ENCODE measurements around the gene PAPPA.

Gene PAPPA

GRCh38 chr9:116152390-116152789 lies 1.2 kb upstream of the PAPPA start:
- no peak for DNase-seq

GRCh38 chr9:116152941-116153764 lies 438 bp upstream of the PAPPA start:
- no peak for DNase-seq

GRCh38 chr9:116154334-116154975 lies 864 bp downstream of the PAPPA start:
- no peak for DNase-seq

- DNase-seq, result no peak
Measured at GRCh38 chr9:116154976-116155697, 1.5 kb downstream of the PAPPA start.

GRCh38 chr9:116155698-116156039 lies 2.1 kb downstream of the PAPPA start:
- DNase-seq, result no peak

GRCh38 chr9:116156621-116157314 lies 3.2 kb downstream of the PAPPA start:
- no peak for DNase-seq

GRCh38 chr9:116157436-116158138 lies 4.0 kb downstream of the PAPPA start:
- DNase-seq, result no peak

GRCh38 chr9:116160676-116161571 lies 7.3 kb downstream of the PAPPA start:
- DNase-seq, result no peak

GRCh38 chr9:116162241-116162781 lies 8.7 kb downstream of the PAPPA start:
- DNase-seq, result no peak

- no peak for DNase-seq
Measured at GRCh38 chr9:116163293-116164055, 9.9 kb downstream of the PAPPA start.

GRCh38 chr9:116165912-116166311 lies 12.3 kb downstream of the PAPPA start:
- no peak for DNase-seq

GRCh38 chr9:116166713-116167112 lies 13.1 kb downstream of the PAPPA start:
- DNase-seq, result no peak

GRCh38 chr9:116168231-116168630 lies 14.6 kb downstream of the PAPPA start:
- DNase-seq, result no peak

GRCh38 chr9:116172216-116172615 lies 18.6 kb downstream of the PAPPA start:
- DNase-seq, result no peak

GRCh38 chr9:116174347-116174746 lies 20.8 kb downstream of the PAPPA start:
- DNase-seq, result no peak

GRCh38 chr9:116175614-116176013 lies 22.0 kb downstream of the PAPPA start:
- DNase-seq, result no peak

GRCh38 chr9:116178481-116179211 lies 25.1 kb downstream of the PAPPA start:
- no peak for DNase-seq

- no peak for DNase-seq
Measured at GRCh38 chr9:116179568-116179967, 26.0 kb downstream of the PAPPA start.

GRCh38 chr9:116181853-116182610 lies 28.4 kb downstream of the PAPPA start:
- no peak for DNase-seq

Measured in GF-D8 (cell line).